Endothelial cell of umbilical vein (primary cell): Measurements from ENCODE around the gene HID1.
A peak's percentile ranks its signal among the peaks of the same experiment; 100 is the strongest.

Experiments
- EZH2 ChIP-seq: IDR thresholded peaks from 2 replicates; pipeline ENCODE4 v1.6.1; 2012; ENCODE audit warnings: borderline replicate concordance, low read depth, mild to moderate bottlenecking, moderate library complexity, low read length, inconsistent platforms; ENCODE audit not compliant: severe bottlenecking
- FOS ChIP-seq: IDR thresholded peaks from 2 replicates; pipeline ENCODE4 v1.6.1; 2011; ENCODE audit warnings: mild to moderate bottlenecking, low read length, moderate library complexity, borderline replicate concordance; ENCODE audit not compliant: insufficient read depth
- JUN ChIP-seq: IDR thresholded peaks from 2 replicates; pipeline ENCODE4 v1.6.1; 2011; ENCODE audit warnings: borderline replicate concordance, low read depth; ENCODE audit not compliant: insufficient read length, insufficient read depth
- MYC ChIP-seq: IDR thresholded peaks from one replicate; pipeline ENCODE4 v1.6.1; 2011; ENCODE audit warnings: mild to moderate bottlenecking, low read depth, low read length
- POLR2A ChIP-seq: IDR thresholded peaks from 2 replicates; pipeline ENCODE4 v1.6.1; 2012; ENCODE audit warnings: low read depth, mild to moderate bottlenecking, control low read depth, low read length
- POLR2AphosphoS5 ChIP-seq: IDR thresholded peaks from 2 replicates; pipeline ENCODE4 v1.6.1; 2012; ENCODE audit warnings: low read depth, mild to moderate bottlenecking, control low read depth, low read length, moderate library complexity; ENCODE audit not compliant: insufficient read depth
- TF ChIP-seq, protein P1 (sequence below), 2 donors: IDR thresholded peaks; 1 replicate in 1 of 2; 2 replicates in 1 of 2; pipeline ENCODE4 v1.5.1; 2011; ENCODE audit warnings: low read length in 2 of 2, mild to moderate bottlenecking in 2 of 2, moderate library complexity in 2 of 2, control low read depth in 1 of 2, inconsistent platforms in 1 of 2, low read depth in 1 of 2; ENCODE audit not compliant: insufficient read depth in 1 of 2; ENCODE audit errors: extremely low read depth in 1 of 2

DNA sequence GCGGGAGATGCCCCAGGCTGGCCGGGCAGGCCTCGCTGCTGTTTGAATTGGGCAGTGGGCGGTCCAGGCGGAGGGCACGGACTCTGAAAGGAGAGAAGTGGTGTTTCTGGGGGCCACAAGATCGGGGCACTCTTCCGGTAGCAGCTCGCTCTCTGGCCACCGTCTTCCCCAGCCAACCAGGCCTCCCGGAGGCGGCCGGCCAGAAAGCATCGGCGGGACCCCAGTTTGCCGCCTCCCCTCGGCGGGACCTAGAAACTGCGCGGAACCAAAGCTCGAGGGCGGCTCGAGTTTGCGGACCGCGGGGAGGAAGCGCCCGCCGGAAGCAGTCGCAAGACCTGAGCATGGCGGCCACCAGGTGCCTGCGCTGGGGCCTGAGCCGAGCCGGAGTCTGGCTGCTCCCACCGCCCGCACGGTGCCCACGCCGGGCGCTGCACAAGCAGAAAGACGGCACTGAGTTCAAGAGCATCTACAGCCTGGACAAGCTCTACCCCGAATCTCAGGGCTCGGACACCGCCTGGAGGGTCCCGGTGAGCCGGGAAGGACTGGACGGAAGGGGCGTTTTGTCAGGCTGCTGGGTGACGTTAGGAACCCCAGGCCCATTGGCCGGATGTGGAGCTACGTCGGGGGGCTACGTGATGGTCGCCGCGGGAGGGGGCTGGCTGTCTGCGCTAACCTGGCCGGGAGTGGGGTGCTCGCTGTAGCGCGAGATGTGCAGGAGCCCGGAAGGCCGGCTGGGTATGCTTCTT, 40.0 kb upstream of the HID1 start, which contains the start of gene MRPL58:
- no peak for TF ChIP-seq EZH2
- TF ChIP-seq, protein P1, sequence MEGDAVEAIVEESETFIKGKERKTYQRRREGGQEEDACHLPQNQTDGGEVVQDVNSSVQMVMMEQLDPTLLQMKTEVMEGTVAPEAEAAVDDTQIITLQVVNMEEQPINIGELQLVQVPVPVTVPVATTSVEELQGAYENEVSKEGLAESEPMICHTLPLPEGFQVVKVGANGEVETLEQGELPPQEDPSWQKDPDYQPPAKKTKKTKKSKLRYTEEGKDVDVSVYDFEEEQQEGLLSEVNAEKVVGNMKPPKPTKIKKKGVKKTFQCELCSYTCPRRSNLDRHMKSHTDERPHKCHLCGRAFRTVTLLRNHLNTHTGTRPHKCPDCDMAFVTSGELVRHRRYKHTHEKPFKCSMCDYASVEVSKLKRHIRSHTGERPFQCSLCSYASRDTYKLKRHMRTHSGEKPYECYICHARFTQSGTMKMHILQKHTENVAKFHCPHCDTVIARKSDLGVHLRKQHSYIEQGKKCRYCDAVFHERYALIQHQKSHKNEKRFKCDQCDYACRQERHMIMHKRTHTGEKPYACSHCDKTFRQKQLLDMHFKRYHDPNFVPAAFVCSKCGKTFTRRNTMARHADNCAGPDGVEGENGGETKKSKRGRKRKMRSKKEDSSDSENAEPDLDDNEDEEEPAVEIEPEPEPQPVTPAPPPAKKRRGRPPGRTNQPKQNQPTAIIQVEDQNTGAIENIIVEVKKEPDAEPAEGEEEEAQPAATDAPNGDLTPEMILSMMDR (IDR thresholded peaks at IDR 0.05; ENCODE audit: extremely low read depth in 1 of 2, insufficient read depth in 1 of 2, low read depth in 1 of 2, low read length in 2 of 2), result peak; percentile 40 to 76
- TF ChIP-seq JUN, result no peak
- no peak for TF ChIP-seq MYC
- peak; percentile 88 for TF ChIP-seq POLR2AphosphoS5
- peak; percentile 84 for TF ChIP-seq POLR2A
- TF ChIP-seq FOS, result no peak
